Thyroid gland (tissue), 4 donors: ENCODE results near the gene OR10H1. TPM values are rescaled to one million over a fixed set of nuclear protein-coding genes. Genes with fewer than 3 reads are reported as not detected.
"Not testable (repeated sequence)": the region's sequence is repeated elsewhere in the genome, so short reads cannot be mapped to it uniquely, and the experiment has no call there.

Source experiments
- DNase-seq, 2 donors: peaks; one replicate each; pipeline ENCODE4 v3.0.0-alpha.2; 2019
- H3K27ac ChIP-seq, 3 donors: fragments of 200-600 bp; sonication (generic); 1 replicate in 2 of 3; 2 replicates in 1 of 3; pipeline ENCODE4 v1.5.1; 2016 to 2019; ENCODE audit warnings: mild to moderate bottlenecking in 1 of 3, moderate library complexity in 1 of 3
- H3K27me3 ChIP-seq: fragments of 200-600 bp; sonication (generic); one replicate; pipeline ENCODE4 v1.5.1; 2019
- H3K36me3 ChIP-seq, 2 donors: fragments of 200-600 bp; sonication (generic); one replicate each; pipeline ENCODE4 v1.5.1; 2016 to 2019
- H3K4me1 ChIP-seq, 2 donors: fragments of 200-600 bp; sonication (generic); one replicate each; pipeline ENCODE4 v1.5.1; 2017 to 2019
- H3K4me3 ChIP-seq, 3 donors: fragments of 200-600 bp; sonication (generic); replicated peaks in 1 of 3; 1 replicate in 2 of 3; 2 replicates in 1 of 3; pipeline ENCODE4 v1.5.1; 2016; ENCODE audit warnings: mild to moderate bottlenecking in 1 of 3
- H3K9me3 ChIP-seq: fragments of 200-600 bp; sonication (generic); one replicate; pipeline ENCODE4 v1.5.1; 2017
- CTCF ChIP-seq, 6 experiments: fragments of 200-600 bp in 3 of 6; fragments of 450-650 bp in 3 of 6; sonication (generic) in 3 of 6; IDR thresholded peaks; one replicate each; pipeline ENCODE4 v1.5.1; 2016 to 2019; ENCODE audit warnings: antibody characterized with exemption in 6 of 6, mild to moderate bottlenecking in 2 of 6, inconsistent platforms in 1 of 6, moderate library complexity in 1 of 6
- POLR2A ChIP-seq, 2 donors: fragments of 450-650 bp; IDR thresholded peaks; one replicate each; pipeline ENCODE4 v1.6.1; 2017; ENCODE audit warnings: antibody characterized with exemption in 2 of 2, mild to moderate bottlenecking in 2 of 2, moderate library complexity in 1 of 2
- WGBS, 2 donors: methylation state at CpG; one replicate each; pipeline ENCODE4 v1.1.5; 2017; 5-methylcytosine and 5-hydroxymethylcytosine counted together
- intact Hi-C: fragments of 100-400 bp; cut with DNase I; formaldehyde crosslinking; loops from one replicate; pipeline ENCODE4 v1.15.1; 2023
- total RNA-seq, 4 donors: library from RNA; depleted of rRNA; stranded (reverse); fragments of >200 nt; gene quantifications; one replicate each; pipeline ENCODE4 v1.2.3, GENCODE V29; 2016

OR10H1 gene
- total RNA-seq, 4 donors from 2014 or later: not detected

- intact Hi-C loops: no loop called here
- H3K4me3 ChIP-seq: no peak within 1 kb of the TSS
- no peak within 1 kb of the TSS for H3K27ac ChIP-seq
- no peak for DNase-seq
- no peaks in the 10 kb centered on the region for H3K27me3 ChIP-seq
- H3K4me1 ChIP-seq: no peaks in the 10 kb centered on the region
- TF ChIP-seq POLR2A (IDR thresholded peaks at IDR 0.05) (no peak), CTCF (IDR thresholded peaks at IDR 0.05) (no peak)
- H3K36me3 ChIP-seq: no peaks in the 10 kb centered on the region
- no peaks in the 10 kb centered on the region for H3K9me3 ChIP-seq
- WGBS, 2 donors: 61 to 68% methylated on average over 6 of the region's 6 CpGs
These were observed 27.8 kb downstream of the OR10H1 start, which contains the start of gene OR10H5 for GRCh38 chr19:15787611-15788155. Gene OR10H5 (plus strand): TSS chr19:15787661. CDS start chr19:15794049, 6,388 bp downstream.

- DNase-seq, intact Hi-C loops, H3K27ac ChIP-seq, H3K9me3 ChIP-seq, H3K27me3 ChIP-seq, H3K4me1 ChIP-seq, H3K4me3 ChIP-seq, H3K36me3 ChIP-seq: not testable (repeated sequence)
- WGBS, 2 donors: 50 to 54% methylated on average over 7 of the region's 7 CpGs
These were observed 32.6 kb downstream of the OR10H1 start for GRCh38 chr19:15782896-15783295.

GRCh38 chr19:15782211-15782610 is 33.3 kb downstream of the OR10H1 start:
- Histone ChIP-seq H3K27me3 (no peaks in the 10 kb centered on the region), H3K4me1 (no peaks in the 10 kb centered on the region), H3K27ac (no peak overlapping the region), H3K4me3 (no peak overlapping the region), H3K9me3 (no peaks in the 10 kb centered on the region), H3K36me3 (no peaks in the 10 kb centered on the region)
- WGBS, 2 donors: 73 to 92% methylated on average over 3 of the region's 3 CpGs
- TF ChIP-seq POLR2A (IDR thresholded peaks at IDR 0.05): no peak
- no peak for TF ChIP-seq CTCF (IDR thresholded peaks at IDR 0.05)
- intact Hi-C loops: no loop called here
- DNase-seq: no peak

GRCh38 chr19:15781661-15782060 is 33.8 kb downstream of the OR10H1 start:
- H3K27ac ChIP-seq: no peak overlapping the region
- TF ChIP-seq CTCF (IDR thresholded peaks at IDR 0.05) (no peak), POLR2A (IDR thresholded peaks at IDR 0.05) (no peak)
- no peak for DNase-seq
- H3K27me3 ChIP-seq: no peaks in the 10 kb centered on the region
- H3K9me3 ChIP-seq: no peaks in the 10 kb centered on the region
- H3K4me1 ChIP-seq: no peaks in the 10 kb centered on the region
- WGBS, 2 donors: 79 to 82% methylated on average over 5 of the region's 5 CpGs
- H3K36me3 ChIP-seq: no peaks in the 10 kb centered on the region
- intact Hi-C loops: no loop called here
- no peak overlapping the region for H3K4me3 ChIP-seq

DNA sequence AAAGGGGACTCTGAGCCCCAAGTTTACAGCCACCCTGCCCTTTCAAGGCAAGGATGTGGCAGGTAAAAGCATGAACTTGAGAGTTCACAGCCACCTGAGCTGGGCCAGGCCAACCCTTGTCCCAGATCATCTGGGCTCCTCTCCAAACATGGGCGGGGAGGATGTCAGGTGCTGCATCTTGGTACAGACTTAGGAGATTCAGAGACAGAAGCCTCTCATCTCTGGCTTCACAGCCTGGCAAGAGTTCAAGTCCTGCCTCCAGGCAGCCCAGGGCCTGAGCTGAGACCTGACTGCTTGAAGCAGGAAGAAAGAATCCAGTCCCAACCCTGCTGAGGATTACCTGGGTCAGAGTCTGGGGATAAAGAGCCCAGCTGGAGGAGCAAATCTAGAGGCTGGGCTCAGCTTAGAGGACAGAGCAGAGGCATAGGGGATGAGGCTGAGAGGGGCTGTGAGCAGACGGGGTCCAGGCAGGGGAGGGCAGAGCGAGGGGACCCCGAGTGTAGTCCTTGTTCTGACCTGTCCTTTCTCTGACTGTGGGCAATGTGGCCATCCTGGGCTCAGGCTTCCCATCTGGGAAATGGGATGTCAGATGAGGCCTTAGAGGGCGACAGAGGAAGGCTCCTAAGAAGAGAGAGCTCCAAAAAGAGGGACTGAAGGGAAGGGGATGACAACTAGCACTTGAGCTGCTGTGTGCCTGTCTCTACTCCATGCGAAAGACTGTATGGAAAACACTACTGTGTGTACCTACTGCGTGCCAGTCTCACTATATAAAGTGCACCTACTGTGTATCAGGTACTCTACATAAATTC is 34.6 kb downstream of the OR10H1 start:
- intact Hi-C loops: no loop called here
- 84 to 90% methylated on average over 6 to 7 of the region's 7 CpGs for WGBS, 2 donors
- DNase-seq: no peak
- Histone ChIP-seq H3K27ac (no peak overlapping the region), H3K36me3 (no peaks in the 10 kb centered on the region), H3K27me3 (no peaks in the 10 kb centered on the region), H3K4me1 (no peaks in the 10 kb centered on the region), H3K4me3 (no peak overlapping the region), H3K9me3 (no peaks in the 10 kb centered on the region)
- TF ChIP-seq CTCF (IDR thresholded peaks at IDR 0.05) (no peak), POLR2A (IDR thresholded peaks at IDR 0.05) (no peak)
